ENCODE measurements around the gene FGD6.
A peak's percentile ranks its signal among the peaks of the same experiment; 100 is the strongest.
"Not testable (repeated sequence)": the region's sequence is repeated elsewhere in the genome, so short reads cannot be mapped to it uniquely, and the experiment has no call there.

FGD6 gene

DNA sequence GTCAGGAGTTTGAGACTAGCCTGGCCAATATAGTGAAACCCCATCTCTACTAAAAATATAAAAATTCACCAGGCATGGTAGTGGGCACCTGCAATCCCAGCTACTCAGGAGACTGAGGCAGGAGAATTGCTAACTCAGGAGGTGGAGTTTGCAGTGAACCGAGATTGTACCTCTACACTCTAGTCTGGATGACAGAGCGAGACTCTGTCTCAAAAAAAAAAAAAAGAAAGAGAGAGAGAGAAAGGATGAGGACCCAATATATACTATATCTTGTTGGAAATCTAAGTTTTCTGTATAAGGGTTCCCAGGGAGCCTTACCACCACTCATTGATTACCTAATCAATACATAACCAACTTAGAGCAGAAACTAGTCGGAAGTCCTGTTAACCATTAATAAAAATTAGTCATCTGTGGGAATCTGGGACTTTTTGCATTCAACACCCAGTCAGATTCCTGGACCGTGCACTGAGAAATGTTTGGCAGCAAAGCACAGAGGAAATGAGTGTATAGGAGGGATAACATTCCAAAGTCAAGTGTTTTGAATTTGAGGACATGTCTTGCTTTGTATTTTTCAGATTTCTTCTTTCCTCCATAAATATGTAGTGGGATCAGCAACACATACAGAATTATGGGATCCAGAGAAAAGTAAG is 99.0 kb downstream of the FGD6 start:
- no peak for DNase-seq

DNA sequence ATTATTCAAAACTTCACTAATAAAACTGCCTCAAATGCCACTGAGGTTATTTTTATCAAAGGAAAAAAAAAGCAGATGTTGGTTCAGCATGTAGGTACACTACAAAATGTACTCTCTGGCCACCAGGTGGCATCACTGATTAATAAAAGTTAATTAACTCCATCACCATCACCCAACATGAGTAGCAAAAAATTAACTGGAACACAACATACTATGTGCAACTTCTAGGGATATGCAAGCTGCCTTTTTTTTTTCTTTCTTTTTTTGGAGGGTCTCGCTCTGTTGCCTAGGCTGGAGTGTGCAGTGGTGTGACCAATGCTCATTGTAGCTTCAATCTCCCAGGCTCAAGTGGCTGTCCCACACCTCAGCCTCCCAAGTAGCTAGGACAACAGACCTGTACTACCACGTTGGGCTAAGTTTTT is 100.1 kb downstream of the FGD6 start:
- DNase-seq, result peak; percentile 55

DNA sequence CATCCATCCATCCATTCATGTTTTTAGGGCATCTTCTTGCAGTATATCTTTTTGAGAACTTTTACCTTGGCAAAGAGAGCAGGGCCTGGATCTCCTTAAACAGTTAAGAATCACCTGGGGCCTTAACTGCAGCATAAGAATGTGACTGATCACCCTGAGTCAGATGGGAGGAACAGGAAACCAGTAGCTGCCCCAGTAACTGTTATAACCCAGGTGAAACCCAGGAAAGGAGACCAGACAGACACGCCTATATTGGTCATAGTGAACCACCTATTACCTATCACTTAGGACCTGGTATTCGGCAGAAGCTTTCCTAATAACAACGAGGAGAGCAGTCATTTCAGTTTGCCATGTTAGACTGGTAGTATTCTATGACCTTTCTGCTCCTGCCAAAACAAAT is 100.5 kb downstream of the FGD6 start:
- DNase-seq, result no peak

DNA sequence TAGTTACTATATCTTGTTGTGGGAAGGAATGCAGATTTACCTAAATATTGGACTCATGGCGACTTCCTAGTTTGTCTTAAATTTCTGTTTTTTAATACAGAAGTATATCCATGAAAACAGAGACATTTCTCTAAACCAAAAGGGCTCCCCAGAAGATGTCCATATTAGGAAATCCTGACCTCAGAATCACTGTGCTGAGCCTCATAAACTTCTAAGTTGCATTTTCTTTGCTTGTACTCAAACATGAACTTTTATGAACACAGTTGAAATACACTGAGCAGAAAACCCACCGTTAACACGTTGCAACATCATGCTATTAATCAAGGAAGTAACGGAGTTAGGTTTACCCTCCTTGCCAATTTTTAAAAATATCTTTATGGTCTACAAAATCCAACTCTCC is 100.9 kb downstream of the FGD6 start:
- no peak for DNase-seq

DNA sequence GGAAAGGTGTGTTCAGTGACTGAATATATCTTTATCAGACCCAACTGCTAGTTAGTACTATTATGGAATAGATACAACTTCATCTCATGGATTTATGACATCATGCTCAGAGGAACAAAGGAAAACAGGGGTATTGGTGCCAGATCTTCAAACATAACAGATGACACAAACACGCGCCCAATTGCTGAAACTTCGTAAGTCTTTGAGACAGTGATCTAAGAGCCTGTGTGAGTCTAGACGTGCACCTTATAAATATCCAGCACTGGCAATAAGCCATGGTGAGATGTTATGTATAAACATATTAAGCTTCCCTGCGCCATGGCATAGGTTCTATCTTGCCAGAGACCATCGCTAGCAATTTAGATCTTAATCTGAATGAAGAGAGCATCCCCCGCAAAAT is 101.6 kb downstream of the FGD6 start:
- DNase-seq, result no peak

DNA sequence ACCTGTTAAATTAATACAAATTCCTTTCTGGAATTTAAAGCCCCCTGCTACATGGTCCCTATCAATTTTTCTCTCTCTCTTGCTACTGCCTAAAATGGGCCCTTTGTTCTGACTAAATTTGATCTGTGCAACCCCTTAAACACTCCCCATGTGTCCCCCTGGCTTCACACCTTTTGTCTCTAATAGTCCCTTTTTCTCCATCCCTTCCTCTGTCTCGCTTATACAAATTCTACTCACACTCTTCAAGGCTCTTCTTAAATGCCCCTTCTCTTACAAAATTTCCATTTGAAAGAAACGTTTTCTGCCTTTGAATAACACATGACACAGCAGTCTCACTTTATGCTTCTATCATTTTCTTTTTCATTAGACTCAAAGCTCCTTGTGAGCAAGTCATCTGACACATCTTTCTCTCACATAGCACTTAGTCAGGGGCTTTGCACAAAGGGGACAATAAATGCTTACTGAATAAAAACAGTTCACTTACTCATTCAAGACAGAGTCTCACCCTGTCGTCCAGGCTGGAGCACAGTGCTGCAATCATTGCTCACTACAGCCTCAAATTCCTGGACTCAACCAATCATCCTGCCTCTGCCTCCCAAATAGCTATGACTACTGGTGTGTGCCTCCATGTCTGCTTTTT is 102.4 kb downstream of the FGD6 start:
- no peak for DNase-seq

DNA sequence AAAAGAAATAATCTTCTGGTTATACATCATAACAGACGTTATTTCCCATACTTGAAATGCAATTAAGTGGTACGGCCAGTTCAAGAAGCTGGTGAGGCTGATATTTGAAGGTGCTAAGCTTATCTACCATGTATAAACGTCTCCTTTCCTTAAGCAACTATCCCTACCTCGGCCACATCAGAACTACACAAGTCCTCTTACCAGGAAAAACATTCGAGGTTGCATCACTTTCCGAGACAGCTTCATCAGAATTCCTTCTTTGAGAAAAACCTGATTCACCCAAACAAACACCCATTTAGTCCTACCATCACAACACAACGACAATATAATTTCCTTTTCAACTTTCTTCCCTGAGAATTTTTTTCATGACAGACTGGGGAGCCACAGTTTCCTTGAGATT is 109.9 kb downstream of the FGD6 start:
- no peak for DNase-seq

DNA sequence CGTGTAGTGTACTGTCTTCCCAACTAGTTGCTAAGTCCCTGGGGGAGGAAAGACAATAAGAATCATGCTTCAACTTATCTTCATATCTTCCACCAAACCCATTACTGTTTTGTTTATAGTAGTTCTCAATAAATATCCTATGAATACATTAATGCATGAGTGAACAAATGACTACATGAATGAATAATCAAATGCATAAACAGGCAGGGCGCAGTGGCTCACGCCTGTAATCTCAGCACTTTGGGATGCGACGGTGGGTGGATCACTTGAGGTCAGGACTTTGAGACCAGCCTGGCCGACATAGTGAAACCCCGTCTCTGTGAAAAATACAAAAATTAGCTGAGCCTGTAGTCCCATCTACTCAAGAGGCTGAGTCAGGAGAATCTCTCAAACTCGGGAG is 111.7 kb downstream of the FGD6 start:
- no peak for DNase-seq

DNA sequence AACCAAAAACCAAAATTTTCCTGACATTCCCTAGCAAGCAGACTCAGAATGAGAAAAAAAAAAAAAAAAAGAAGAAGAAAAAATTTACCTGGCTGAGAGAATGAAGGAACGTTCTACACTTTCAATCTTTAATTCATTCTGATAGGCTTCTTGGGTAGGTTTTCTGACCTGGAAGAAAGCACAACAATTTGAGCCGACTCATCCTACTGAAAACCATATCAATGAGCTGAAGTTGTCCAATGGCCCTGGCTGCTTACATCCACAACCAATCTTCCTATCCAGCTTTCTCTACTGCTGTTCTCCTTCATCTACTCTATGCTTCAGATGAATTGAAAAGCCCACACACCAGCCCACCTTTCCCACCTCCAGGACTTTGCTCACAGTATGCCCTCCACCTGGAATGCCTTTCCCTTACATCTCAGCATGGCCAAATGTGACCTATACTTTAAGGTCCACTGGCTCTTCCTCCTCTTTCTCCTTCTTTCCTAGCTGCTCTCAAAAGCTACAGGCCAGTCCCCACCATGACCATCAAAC is 112.3 kb downstream of the FGD6 start:
- DNase-seq, result no peak

DNA sequence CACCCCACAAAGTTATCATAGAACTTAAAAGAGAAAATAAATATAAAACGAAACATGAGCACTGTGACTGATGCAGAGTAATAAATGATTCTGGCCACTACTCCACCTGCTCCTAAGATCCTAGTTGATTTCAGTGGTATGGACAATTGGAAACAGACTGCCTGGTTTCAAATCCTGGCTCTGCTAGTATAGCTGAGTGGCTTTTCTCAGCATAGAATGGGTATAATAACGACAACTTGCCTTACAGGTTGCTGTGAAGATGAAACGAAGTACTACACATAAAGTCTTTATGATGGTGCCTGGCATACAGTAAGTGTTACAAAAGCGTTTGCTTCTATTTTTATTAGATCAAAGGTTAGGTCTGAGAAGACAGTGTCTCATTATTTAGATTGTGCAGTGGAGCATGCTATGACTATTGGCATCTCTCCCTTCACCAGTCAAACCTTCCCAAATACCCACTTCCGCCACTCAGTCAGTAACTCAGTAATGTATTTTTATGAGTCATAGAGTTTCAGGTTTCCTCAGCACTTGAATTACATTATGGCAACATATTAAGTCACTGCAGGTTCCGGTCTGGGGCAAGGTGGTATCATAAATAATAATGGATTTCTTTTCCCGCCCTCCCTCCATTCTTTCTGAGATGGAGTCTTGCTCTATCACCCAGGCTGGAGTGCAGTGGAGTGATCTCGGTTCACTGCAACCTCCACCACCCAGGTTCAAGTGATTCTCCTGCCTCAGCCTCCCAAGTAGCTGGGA is 114.2 kb downstream of the FGD6 start:
- DNase-seq, result no peak

DNA sequence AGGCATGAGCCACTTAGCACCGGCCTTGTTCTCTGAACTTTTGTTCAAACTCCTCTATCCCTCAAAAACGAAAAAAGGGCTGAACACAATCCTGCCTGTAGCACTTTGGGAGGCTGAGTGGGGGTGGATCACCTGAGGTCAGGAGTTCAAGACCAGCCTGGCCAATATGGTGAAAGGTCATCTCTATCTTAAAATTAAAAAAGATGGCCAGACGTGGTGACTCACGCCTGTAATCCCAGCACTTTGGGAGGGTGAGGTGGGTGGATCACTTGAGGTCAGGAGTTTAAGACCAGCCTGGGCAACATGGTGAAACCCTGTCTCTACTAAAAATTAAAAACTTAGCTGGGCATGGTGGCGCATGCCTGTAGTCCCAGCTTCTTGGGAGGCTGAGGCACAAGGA is 115.3 kb downstream of the FGD6 start:
- not testable (repeated sequence) for DNase-seq

DNA sequence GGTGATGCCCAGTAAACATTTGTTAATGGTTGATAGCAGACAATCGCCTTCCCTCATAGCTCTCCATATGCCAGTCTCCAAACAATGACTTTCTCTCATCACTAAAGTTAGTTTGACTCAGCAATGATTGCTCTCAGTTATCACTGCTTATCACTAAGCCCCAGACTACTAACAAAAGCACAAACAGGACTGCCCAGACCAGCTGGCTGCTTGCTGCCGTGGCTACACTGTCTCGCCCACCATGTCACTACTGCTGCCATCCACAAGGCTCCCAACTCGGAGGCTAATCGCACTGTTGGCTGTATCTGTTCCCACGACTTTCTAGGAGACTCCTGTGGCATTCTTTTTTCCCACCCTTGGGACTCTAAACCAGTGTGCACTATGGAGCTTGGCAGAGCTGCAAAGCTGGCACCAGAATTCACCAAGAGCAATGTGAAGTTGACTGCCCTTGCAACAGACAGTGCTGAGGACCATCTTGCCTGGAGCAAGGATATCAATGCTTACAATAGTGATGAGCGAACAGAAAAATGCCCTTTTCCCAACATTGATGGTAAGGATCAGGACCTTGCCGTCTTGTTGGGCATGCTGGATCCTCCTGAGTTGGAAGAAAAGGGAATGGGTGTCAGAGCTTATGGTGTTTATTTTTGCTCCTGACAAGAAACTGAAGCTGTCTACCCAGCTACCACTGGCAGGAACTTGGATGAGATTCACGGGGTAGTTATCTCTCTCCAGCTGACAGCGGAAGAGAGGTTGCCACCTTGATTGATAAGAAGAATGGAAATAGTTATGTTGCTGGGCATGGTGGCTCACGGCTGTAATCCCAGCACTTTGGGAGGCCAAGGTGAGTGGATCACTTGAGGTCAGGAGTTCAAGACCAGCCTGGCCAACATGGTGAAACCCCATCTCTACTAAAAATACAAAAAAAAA is 116.7 kb downstream of the FGD6 start:
- DNase-seq, result no peak

DNA sequence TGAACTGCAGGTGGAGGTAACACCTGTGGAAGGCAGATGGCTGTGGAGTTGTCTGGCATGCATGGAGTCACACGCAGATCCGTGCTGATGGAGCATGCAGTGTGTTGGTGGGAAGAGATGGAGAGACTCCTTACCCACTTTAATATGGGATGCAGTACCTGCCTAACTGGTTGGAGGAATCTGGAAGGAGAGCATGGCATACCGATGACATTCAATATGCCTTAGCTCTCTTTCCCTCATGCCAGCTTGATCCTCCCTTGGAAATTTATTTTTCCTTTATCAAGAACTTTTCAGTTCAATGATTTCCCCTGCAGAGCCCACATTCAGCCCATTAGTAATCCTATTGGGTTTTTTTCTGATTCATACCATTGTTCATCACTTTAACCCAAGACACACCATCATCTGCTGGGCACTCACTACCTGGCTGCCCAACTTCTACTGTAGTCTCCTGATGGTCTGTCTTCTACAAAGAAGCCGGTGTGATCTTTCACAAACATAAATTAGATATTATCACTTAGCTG is 117.9 kb downstream of the FGD6 start:
- no peak for DNase-seq

DNA sequence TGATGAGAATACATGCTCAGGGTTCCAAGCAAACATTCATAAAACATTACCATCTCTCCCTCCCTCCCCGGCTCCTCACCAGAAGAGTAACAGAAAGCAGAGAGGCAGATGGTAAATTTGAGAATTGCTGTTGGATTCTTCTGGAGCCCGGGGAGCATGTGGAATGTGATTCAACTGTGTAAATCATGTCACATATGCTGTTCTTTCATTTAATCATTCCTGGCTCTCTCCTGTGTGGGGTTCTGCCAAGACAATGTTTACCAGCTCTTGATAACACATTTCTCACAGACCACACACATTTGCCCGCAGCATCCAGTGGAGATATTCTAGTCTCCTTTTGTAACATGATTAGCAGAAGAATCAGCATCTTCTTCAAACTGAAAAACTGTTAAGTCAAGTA is 120.4 kb downstream of the FGD6 start:
- DNase-seq, result no peak

DNA sequence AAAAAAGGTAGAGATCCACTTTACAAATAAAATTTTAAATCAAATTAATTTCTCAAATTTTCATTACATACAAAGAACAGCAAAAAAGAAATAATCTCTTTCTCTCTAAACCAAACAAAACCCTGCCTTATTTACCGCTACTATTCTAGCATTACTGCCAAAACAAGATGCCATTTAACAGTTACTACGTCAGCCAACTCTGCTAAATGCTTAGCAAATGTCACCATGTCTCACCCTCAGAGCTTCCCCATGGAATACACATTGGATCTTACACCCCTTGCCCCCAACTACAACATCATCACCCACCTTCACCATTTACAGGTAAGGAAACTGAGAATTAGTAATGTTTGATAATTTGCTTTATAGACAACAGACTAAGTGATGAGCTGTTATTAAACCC is 120.9 kb downstream of the FGD6 start:
- DNase-seq, result no peak

DNA sequence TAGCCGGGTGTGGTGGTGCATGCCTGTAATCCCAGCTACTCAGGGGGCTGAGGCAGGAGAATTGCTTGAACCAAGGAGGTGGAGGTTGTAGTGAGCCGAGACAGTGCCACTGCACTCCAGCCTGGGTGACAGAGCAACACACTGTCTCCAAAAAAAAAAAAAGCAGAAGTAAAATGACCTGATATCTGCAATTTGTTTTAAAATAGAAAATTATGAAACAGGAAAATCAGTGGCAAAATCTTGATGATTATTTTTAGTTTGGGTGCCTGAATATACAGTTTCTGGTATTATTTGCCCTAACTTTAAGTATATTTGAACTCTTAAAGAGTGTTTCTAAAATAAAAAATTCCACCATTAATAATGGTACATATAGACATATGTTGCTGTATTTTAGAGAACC is 121.4 kb downstream of the FGD6 start:
- DNase-seq, result not testable (repeated sequence)

DNA sequence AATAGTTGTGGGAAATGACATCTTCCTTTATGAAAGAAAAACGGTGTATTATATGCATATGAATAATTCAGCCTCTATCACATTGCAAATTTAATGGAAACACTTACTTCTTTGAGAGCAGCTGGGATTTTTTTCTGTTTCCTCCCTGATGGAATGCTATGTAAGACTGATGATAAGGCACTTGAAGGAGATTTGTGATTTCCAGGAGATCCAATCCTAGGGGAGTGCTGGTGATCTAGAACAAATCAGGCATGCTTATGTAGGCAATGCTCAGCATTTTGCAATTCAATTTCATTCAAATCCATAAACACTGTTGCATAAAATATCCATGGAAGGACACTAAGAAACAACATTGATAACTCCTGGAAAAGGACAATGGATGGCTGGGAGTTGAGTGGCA is 127.8 kb downstream of the FGD6 start:
- no peak for DNase-seq

DNA sequence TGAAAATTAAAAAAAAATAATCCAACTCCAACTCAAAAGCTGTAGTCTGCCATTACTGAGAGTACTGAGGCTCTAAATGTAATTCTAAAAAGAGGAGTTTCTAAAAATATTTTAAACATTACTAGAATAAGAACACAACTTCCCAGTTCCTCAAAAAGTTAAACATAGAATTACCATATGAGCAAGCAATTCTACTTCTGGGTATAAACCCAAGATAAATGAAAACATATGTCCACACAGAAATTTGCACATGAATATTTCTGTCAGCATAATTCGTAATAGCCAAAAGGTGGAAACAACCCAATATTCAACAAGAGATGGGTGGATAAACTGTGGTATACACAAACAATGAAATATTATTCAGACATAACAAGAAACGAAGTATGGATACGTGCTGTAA is 128.9 kb downstream of the FGD6 start:
- DNase-seq, result no peak

DNA sequence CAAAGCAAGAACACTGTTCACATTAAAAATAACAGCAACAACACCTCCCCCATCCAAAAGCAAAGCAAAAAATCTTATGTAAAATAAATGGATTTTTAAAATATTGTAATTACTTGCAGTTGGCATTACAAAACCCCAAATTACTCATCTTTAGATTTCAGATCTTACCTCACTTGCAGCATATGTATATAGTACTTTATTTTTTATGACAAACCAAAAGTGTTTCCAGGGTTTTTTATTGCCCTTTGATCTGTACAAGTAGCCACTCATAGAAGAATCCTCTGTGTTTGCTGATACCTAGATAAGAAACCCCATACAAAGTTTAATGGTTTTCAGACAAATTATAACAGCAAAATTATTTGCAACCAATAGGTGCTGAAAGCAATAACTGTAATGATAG is 131.7 kb downstream of the FGD6 start:
- no peak for DNase-seq

DNA sequence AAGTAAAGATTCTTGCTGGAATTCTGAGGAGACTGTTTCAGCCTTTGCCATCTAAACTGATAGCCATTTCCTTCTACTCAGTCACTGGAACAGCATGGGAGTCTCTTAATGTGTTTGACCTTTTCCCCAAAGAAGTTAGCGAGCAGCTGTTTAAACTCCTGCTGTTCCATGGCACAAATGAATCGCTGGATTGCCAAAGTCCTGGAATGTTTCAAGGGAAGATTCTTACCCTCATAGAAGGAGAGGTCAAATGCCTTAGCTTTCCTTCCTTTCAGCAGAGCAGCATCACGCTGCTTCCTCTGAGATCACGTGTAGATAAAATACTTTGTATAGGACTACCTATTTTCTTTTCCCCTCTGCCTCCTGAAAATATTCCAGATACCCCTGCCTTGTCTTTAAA is 133.3 kb downstream of the FGD6 start:
- no peak for DNase-seq

DNA sequence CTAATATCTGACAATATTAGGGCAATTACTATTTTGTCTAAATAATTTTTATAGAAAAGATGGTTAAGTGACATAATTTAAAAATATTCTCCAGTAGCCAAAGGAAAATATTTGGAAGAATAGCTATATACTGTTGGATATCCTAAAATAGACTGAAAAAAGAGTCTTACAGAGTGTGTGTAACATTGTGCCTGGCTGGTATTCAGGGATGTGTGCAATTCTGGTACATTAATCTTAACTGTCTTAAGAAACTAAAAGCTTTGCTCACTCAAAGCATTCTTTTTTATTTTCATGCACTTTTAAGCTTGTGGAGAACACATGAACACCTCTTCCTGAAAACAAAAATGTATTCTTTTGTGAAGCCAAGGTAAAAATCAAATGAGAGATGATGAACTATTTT is 133.8 kb downstream of the FGD6 start:
- no peak for DNase-seq

DNA sequence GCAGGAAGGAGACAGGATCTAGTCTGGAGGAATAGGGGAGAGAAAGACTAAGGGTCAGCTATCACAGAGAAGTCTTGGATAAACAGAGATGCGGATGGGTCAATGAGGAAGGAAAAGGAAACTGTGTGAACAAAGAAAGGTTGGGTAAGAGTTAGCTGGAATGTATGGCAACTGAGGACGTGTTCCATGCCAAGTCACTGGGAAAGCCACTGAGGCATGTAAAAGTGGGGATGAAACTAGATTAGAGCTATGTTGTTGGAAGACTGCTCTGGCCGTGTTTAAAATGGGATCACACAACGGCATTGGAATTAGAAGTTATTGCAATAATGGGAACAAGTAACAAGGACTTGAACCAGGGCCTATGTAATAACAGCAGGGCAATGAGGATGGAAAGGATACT is 139.9 kb downstream of the FGD6 start:
- no peak for DNase-seq

DNA sequence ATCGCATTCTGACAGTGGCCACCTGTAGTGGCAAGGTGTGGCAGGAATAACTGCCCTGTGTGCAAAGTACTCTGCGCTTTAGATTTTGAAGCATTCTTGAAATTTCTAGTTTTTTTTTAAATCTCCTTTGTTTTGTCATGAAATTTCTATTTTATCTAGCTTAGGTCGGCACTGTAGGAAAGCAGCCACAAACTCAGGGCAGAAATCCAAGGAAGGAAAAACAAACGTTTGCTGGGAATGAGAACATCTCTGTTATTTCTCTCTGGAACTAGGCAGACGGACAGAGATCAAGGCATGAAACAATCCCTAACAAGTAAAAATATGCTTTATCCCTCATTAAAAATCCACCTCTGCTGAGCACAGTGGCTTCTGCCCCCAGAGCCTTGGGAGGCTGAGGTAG is 142.5 kb downstream of the FGD6 start:
- no peak for DNase-seq
